Effector memory CD4-positive, alpha-beta T cell (primary cell): ENCODE measurements around the gene ANKMY2.

Experiments used
- DNase-seq, 3 donors: peaks; one replicate each; pipeline ENCODE4 v3.0.0-alpha.2; 2020
- H3K27ac ChIP-seq: 2 replicates; pipeline ENCODE4 v1.7.0; 2013; ENCODE audit warnings: mild to moderate bottlenecking, low read length, moderate library complexity; ENCODE audit not compliant: insufficient read depth, poor library complexity, severe bottlenecking
- H3K27me3 ChIP-seq: replicated peaks from 2 replicates; pipeline ENCODE4 v1.7.0; 2013; ENCODE audit warnings: mild to moderate bottlenecking, low read length; ENCODE audit not compliant: insufficient read depth, control insufficient read depth, poor library complexity, severe bottlenecking
- H3K36me3 ChIP-seq: 2 replicates; pipeline ENCODE4 v1.7.0; 2013; ENCODE audit warnings: mild to moderate bottlenecking, low read length, moderate library complexity; ENCODE audit not compliant: control insufficient read depth, insufficient read depth
- H3K4me1 ChIP-seq: 2 replicates; pipeline ENCODE4 v1.7.0; 2013; ENCODE audit warnings: low read length, mild to moderate bottlenecking; ENCODE audit not compliant: control insufficient read depth, insufficient read depth, poor library complexity, severe bottlenecking
- H3K4me3 ChIP-seq: 2 replicates; pipeline ENCODE4 v1.7.0; 2013; ENCODE audit warnings: low read length, low read depth, mild to moderate bottlenecking; ENCODE audit not compliant: insufficient read depth, poor library complexity, severe bottlenecking
- H3K9me3 ChIP-seq: 2 replicates; pipeline ENCODE4 v1.7.0; 2013; ENCODE audit warnings: mild to moderate bottlenecking, low read length, moderate library complexity; ENCODE audit not compliant: control insufficient read depth

Gene ANKMY2

GRCh38 chr7:16562456-16563220, 82.9 kb downstream of the ANKMY2 start:
- H3K27me3 ChIP-seq = no peaks in the 10 kb centered on the region
- no peaks in the 10 kb centered on the region for H3K9me3 ChIP-seq
- H3K27ac ChIP-seq = no peak overlapping the region
- H3K4me1 ChIP-seq = peaks cover 6% of the 10 kb centered on the region
- no peaks in the 10 kb centered on the region for H3K36me3 ChIP-seq
- no peak for DNase-seq
- no peak overlapping the region for H3K4me3 ChIP-seq

- H3K27me3 ChIP-seq = no peaks in the 10 kb centered on the region
- H3K4me1 ChIP-seq = peaks cover 6% of the 10 kb centered on the region
- no peak for DNase-seq
- H3K9me3 ChIP-seq = no peaks in the 10 kb centered on the region
- no peaks in the 10 kb centered on the region for H3K36me3 ChIP-seq
- no peak overlapping the region for H3K4me3 ChIP-seq
- H3K27ac ChIP-seq = no peak overlapping the region
Measured at GRCh38 chr7:16561943-16562342, 83.6 kb downstream of the ANKMY2 start.

GRCh38 chr7:16559497-16560179, 85.9 kb downstream of the ANKMY2 start:
- Histone ChIP-seq H3K4me3 (no peak overlapping the region), H3K27ac (no peak overlapping the region), H3K27me3 (no peaks in the 10 kb centered on the region), H3K4me1 (peaks cover 6% of the 10 kb centered on the region), H3K9me3 (no peaks in the 10 kb centered on the region), H3K36me3 (no peaks in the 10 kb centered on the region)
- no peak for DNase-seq

GRCh38 chr7:16558761-16559302, 86.7 kb downstream of the ANKMY2 start:
- Histone ChIP-seq H3K4me3 (no peak overlapping the region), H3K27ac (no peak overlapping the region), H3K27me3 (no peaks in the 10 kb centered on the region), H3K4me1 (peaks cover 3% of the 10 kb centered on the region), H3K36me3 (no peaks in the 10 kb centered on the region), H3K9me3 (no peaks in the 10 kb centered on the region)
- DNase-seq = no peak

- Histone ChIP-seq H3K27me3 (no peaks in the 10 kb centered on the region), H3K27ac (no peak overlapping the region), H3K4me1 (no peaks in the 10 kb centered on the region), H3K4me3 (no peak overlapping the region), H3K9me3 (no peaks in the 10 kb centered on the region), H3K36me3 (no peaks in the 10 kb centered on the region)
- DNase-seq = no peak
Measured at GRCh38 chr7:16556359-16556758, 89.2 kb downstream of the ANKMY2 start.

GRCh38 chr7:16554518-16555236, 90.9 kb downstream of the ANKMY2 start:
- H3K9me3 ChIP-seq = no peaks in the 10 kb centered on the region
- no peaks in the 10 kb centered on the region for H3K36me3 ChIP-seq
- H3K27me3 ChIP-seq = no peaks in the 10 kb centered on the region
- no peaks in the 10 kb centered on the region for H3K4me1 ChIP-seq
- H3K27ac ChIP-seq = no peak overlapping the region
- no peak for DNase-seq
- H3K4me3 ChIP-seq = no peak overlapping the region

- H3K4me1 ChIP-seq = no peaks in the 10 kb centered on the region
Measured at GRCh38 chr7:16550671-16551070, 94.9 kb downstream of the ANKMY2 start.

More at GRCh38 chr7:16550671-16551070, 94.9 kb downstream of the ANKMY2 start:
- Histone ChIP-seq H3K9me3 (no peaks in the 10 kb centered on the region), H3K27ac (no peak overlapping the region), H3K36me3 (no peaks in the 10 kb centered on the region), H3K27me3 (no peaks in the 10 kb centered on the region), H3K4me3 (no peak overlapping the region)
- no peak for DNase-seq
